HT-29 (cell line): Measurements from ENCODE around the gene CYFIP1. TPM values are rescaled to one million over a fixed set of nuclear protein-coding genes. Genes with fewer than 3 reads are reported as not detected.

Experiments used
- DNase-seq: peaks from one replicate; pipeline ENCODE4 v3.0.0-alpha.2; 2015; ENCODE audit warnings: low spot score
- total RNA-seq: library from RNA; depleted of rRNA; stranded (reverse); fragments of >200 nt; shearing (Covaris generic); gene quantifications from 2 replicates; pipeline ENCODE4 v1.2.3, GENCODE V29; 2014; rRNA removed

CYFIP1 gene
- total RNA-seq, 1 experiment from 2014 or later = 215 TPM

- no peak for DNase-seq
These were observed 160.5 kb downstream of the CYFIP1 start for GRCh38 chr15:22819651-22820050.

Other genes with a start within 250 kb of the CYFIP1 start
- 15.6 and 18.4 TPM in 2 replicates for gene NIPA1, start 193.7 kb downstream of the CYFIP1 start, total RNA-seq
- 161 and 174 TPM in 2 replicates for gene NIPA2, start 141.7 kb downstream of the CYFIP1 start, total RNA-seq
- gene TUBGCP5, start 59.2 kb upstream of the CYFIP1 start, total RNA-seq = 10.5 and 15.6 TPM in 2 replicates
- gene GOLGA6L1, start 156.5 kb upstream of the CYFIP1 start, total RNA-seq = not detected in 2 replicates